OCI-LY7 (cell line): ENCODE data around the gene NOX4.

ENCODE experiments used
- EZH2phosphoT487 ChIP-seq: fragments of 200-600 bp; sonication (generic); IDR thresholded peaks from 2 replicates; pipeline ENCODE4 v1.6.1; 2018; ENCODE audit warnings: low read depth, borderline replicate concordance, mild to moderate bottlenecking, mixed run types, antibody characterized with exemption, low read length, moderate library complexity, mixed read lengths
- TF ChIP-seq, protein P1 (sequence below): fragments of 200-600 bp; sonication (generic); conservative IDR thresholded peaks from 2 replicates; pipeline ENCODE4 v1.5.1; 2014; ENCODE audit warnings: mild to moderate bottlenecking, antibody characterized with exemption, low read length, moderate library complexity, mixed read lengths

DNA sequence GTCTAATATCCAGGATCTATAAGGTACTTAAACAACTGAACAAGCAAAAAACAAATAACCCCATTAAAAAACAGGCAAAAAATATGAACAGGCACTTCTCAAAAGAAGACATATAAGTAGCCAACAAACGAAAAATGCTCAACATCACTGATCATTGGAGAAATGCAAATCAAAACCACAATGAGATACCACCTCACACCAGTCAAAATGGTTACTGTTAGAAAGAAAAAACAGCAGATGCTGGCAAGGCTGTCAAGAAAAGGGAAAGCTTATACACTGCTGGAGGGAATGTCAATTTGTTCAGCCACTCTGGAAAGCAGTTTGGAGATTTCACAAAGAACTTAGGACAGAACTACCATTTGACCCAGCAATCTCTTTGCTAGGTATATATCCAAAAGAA lies 30.6 kb upstream of the NOX4 start:
- TF ChIP-seq, protein P1, sequence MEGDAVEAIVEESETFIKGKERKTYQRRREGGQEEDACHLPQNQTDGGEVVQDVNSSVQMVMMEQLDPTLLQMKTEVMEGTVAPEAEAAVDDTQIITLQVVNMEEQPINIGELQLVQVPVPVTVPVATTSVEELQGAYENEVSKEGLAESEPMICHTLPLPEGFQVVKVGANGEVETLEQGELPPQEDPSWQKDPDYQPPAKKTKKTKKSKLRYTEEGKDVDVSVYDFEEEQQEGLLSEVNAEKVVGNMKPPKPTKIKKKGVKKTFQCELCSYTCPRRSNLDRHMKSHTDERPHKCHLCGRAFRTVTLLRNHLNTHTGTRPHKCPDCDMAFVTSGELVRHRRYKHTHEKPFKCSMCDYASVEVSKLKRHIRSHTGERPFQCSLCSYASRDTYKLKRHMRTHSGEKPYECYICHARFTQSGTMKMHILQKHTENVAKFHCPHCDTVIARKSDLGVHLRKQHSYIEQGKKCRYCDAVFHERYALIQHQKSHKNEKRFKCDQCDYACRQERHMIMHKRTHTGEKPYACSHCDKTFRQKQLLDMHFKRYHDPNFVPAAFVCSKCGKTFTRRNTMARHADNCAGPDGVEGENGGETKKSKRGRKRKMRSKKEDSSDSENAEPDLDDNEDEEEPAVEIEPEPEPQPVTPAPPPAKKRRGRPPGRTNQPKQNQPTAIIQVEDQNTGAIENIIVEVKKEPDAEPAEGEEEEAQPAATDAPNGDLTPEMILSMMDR, result no peak
- TF ChIP-seq EZH2phosphoT487, result no peak
